ENCODE results near the gene LITAF.

The LITAF gene

DNA sequence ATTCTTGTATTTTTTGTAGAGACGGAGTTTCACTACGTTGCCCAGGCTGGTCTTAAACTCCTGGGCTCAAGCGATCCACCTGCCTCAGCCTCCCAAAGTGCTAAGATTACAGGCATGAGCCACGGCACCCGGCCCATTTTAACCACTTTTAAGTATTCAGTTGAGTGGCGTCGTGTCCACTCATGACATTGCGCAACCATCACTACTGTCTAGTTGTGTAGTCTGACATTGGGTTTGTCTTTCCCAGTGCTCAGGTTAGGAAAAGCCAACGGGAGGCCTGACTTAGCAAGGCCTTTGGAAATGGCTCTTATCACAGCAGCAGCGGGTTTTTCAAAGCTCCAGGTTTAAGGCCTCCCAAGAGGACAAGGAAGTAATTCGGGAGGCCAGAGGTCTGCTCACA, 58.7 kb downstream of the LITAF start:
- DNase-seq (ENCODE audit: insufficient read length, low spot score): no peak
- FAIRE-seq: no peak
- TF ChIP-seq, protein P1, sequence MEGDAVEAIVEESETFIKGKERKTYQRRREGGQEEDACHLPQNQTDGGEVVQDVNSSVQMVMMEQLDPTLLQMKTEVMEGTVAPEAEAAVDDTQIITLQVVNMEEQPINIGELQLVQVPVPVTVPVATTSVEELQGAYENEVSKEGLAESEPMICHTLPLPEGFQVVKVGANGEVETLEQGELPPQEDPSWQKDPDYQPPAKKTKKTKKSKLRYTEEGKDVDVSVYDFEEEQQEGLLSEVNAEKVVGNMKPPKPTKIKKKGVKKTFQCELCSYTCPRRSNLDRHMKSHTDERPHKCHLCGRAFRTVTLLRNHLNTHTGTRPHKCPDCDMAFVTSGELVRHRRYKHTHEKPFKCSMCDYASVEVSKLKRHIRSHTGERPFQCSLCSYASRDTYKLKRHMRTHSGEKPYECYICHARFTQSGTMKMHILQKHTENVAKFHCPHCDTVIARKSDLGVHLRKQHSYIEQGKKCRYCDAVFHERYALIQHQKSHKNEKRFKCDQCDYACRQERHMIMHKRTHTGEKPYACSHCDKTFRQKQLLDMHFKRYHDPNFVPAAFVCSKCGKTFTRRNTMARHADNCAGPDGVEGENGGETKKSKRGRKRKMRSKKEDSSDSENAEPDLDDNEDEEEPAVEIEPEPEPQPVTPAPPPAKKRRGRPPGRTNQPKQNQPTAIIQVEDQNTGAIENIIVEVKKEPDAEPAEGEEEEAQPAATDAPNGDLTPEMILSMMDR (IDR thresholded peaks at IDR 0.05; ENCODE audit: insufficient read depth, missing control alignments): no peak

DNA sequence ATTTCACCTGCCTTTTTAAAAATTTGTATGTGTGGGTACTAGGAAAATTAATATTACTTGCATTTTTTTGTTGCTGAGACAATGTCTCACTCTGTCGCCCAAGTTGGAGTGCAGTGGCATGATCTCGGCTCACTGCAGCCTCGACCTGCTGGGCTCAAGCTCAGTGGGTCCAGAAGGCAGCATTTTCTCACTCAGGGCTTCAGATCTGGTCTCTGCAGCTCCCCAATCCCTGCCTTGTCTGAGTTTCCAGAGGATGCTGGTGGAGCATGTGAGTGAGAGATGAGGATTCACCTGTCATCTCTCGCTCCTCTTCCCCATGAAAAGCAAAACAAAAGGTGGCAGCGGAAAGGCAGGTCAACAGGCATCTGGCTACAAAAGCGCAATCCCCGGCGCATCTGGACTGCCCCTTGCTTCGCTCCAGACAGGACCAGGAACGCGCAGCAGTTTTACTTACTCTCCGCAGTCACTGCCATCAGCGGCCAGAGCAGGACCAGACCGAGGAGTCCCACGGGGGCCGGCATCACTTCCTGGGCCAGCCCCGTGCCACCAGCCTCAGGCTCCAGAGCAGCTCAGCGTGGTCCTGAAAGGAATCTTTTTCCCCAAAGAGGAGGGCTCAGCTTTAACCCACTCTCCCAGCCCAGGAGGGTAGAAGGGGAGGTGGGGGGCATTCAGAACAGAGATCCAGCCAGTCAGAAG, 59.9 kb downstream of the LITAF start:
- TF ChIP-seq, protein P1 (IDR thresholded peaks at IDR 0.05; ENCODE audit: insufficient read depth, missing control alignments): no peak
- no peak for FAIRE-seq
- no peak for DNase-seq (ENCODE audit: insufficient read length, low spot score)

DNA sequence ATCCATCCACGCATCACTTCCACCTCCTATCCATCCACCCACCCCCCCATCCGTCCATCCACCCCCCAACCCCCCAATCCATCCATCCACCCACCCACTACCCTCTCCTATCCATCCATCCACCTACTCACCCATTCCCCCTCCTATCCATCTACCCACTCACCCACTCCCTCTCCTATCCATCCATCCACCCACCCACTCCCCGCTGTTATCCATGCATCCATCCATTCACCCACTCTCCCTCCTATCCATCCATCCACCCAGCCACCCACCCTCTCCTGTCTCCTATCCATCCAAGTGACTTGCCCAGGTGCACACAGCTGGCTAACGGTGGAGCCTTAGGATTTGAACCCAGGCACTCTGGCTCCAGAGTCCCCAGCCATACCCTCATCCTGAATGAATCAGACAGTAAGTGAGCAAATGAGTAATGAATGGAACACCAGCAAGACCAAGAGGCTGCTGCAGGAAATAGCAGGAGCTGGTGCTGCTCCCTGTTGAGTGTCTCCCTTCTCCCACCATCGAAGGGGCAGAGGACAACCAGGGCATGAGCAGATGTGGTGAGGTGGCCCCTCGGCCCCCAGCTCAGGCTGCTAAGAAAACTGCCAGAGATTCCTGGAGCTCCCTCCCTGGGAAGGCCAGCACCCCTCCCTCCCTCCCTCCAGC, 62.5 kb downstream of the LITAF start:
- DNase-seq (ENCODE audit: insufficient read length, low spot score): no peak
- TF ChIP-seq, protein P1 (IDR thresholded peaks at IDR 0.05; ENCODE audit: insufficient read depth, missing control alignments): no peak
- FAIRE-seq: no peak

DNA sequence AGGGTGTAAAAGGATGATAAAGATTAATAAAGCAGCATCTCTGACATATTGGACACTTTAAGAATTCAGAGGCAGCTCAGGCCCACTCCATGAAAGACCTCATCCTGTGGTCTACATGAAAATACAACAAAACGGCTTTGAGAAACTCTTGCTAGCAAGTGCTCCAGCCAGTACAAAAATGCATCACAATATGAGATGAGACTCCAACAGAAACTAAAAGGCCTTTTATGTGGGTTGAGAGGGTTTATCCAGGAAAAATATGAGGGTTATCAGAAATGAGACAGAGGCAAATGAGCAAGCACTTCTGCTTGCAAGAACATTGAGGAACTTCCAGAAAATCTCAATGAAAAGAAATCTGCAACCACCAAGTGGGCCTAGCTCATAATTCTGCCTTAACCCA, 65.7 kb downstream of the LITAF start:
- FAIRE-seq (no peak), DNase-seq (ENCODE audit: insufficient read length, low spot score) (no peak)
- TF ChIP-seq, protein P1 (IDR thresholded peaks at IDR 0.05; ENCODE audit: insufficient read depth, missing control alignments): no peak

DNA sequence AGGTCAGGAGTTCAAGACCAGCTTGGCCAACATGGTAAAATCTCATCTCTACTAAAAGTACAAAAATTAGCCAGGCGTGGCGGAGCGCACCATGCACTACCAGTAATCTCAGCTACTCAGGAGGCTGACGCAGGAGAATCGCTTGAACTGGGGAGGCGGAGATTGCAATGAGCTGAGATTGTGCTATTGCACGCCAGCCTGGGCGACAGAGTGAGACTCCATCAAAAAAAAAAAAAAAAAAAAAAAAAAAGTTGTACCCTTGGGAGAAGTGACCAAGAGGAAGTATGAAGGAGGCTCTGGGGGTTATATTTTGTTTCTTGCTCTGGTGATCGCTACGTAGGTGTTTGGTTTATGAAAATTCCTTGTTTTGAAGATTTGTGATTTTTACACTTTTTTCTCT, 66.3 kb downstream of the LITAF start:
- TF ChIP-seq, protein P1 (IDR thresholded peaks at IDR 0.05; ENCODE audit: insufficient read depth, missing control alignments): no peak
- FAIRE-seq (no peak), DNase-seq (ENCODE audit: insufficient read length, low spot score) (no peak)

DNA sequence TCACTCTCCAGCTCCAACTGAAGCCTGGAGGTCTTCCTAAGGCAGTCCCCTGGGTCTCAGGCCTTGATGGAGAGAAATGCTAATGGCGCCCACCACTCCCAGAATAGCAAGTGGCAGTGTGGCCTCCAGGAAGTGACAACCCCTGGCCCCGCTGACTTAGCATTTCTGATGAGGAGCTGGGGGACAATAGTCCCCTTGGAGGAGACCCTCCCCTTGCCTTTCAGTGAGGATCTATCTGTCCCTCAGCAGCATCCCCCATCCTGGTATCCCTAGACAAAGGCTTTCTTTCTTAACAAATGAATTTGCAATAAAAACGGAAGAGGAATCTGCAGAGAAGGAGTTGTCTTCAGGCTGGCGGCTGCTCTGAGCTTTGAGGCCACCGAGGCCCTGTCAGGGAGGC, 68.8 kb downstream of the LITAF start:
- TF ChIP-seq, protein P1 (IDR thresholded peaks at IDR 0.05; ENCODE audit: insufficient read depth, missing control alignments): no peak
- no peak for FAIRE-seq
- no peak for DNase-seq (ENCODE audit: insufficient read length, low spot score)
